HepG2 (cell line): ENCODE results near the gene CD99L2. TPM values are rescaled to one million over a fixed set of nuclear protein-coding genes. Genes with fewer than 3 reads are reported as not detected.

ENCODE experiments used
- AHR ChIP-seq: IDR thresholded peaks from 2 replicates; pipeline ENCODE4 v1.6.1; 2018; ENCODE audit warnings: missing genetic modification reagents, missing compliant biosample characterization
- ATF1 ChIP-seq: IDR thresholded peaks from 2 replicates; pipeline ENCODE4 v1.6.1; 2016; ENCODE audit warnings: mild to moderate bottlenecking, control low read depth
- BHLHE40 ChIP-seq: IDR thresholded peaks from 2 replicates; pipeline ENCODE4 v1.6.1; 2011; ENCODE audit warnings: low read length, improper control_type of control experiment
- ELF4 ChIP-seq: sonication (generic); formaldehyde crosslinking; IDR thresholded peaks from 2 replicates; pipeline ENCODE4 v1.5.0; 2020; ENCODE audit warnings: missing genetic modification reagents, mild to moderate bottlenecking, moderate library complexity, borderline replicate concordance
- FOSL1 ChIP-seq: sonication (generic); formaldehyde crosslinking; IDR thresholded peaks from 2 replicates; pipeline ENCODE4 v1.9.0; 2021; ENCODE audit warnings: missing genetic modification reagents, borderline replicate concordance
- FOXK1 ChIP-seq: sonication (generic); formaldehyde crosslinking; IDR thresholded peaks from 2 replicates; pipeline ENCODE4 v1.4.0; 2020; ENCODE audit warnings: low read depth, missing genetic modification reagents, borderline replicate concordance
- HHEX ChIP-seq: IDR thresholded peaks from 2 replicates; pipeline ENCODE4 v1.6.1; 2016; ENCODE audit warnings: control low read depth
- KDM2A ChIP-seq: sonication (generic); formaldehyde crosslinking; IDR thresholded peaks from 2 replicates; pipeline ENCODE4 v1.4.0; 2020; ENCODE audit warnings: low read depth, missing genetic modification reagents, borderline replicate concordance
- PCBP2 ChIP-seq: fragments of 200-400 bp; formaldehyde crosslinking; optimal IDR thresholded peaks from 2 replicates; pipeline ENCODE3; 2018; ENCODE audit warnings: low read length, low read depth; ENCODE audit not compliant: poor library complexity, severe bottlenecking
- SKI ChIP-seq: fragments of 450-650 bp; IDR thresholded peaks from one replicate; pipeline ENCODE4 v1.6.1; 2018; ENCODE audit warnings: mild to moderate bottlenecking; ENCODE audit not compliant: partially characterized antibody
- SMAD3 ChIP-seq: sonication (generic); formaldehyde crosslinking; IDR thresholded peaks from 2 replicates; pipeline ENCODE4 v1.4.0; 2020; ENCODE audit warnings: missing genetic modification reagents
- TCF7 ChIP-seq: sonication (generic); IDR thresholded peaks from 2 replicates; pipeline ENCODE4 v1.6.1; 2016; ENCODE audit warnings: antibody characterized with exemption, low read depth
- ZEB1 ChIP-seq: IDR thresholded peaks from 2 replicates; pipeline ENCODE4 v1.6.1; 2012; ENCODE audit warnings: mild to moderate bottlenecking, low read depth, inconsistent platforms; ENCODE audit not compliant: insufficient replicate concordance
- ZFP62 ChIP-seq: sonication (generic); formaldehyde crosslinking; IDR thresholded peaks from 2 replicates; pipeline ENCODE4 v1.4.0; 2020; ENCODE audit warnings: missing genetic modification reagents
- ZNF30 ChIP-seq: sonication (generic); formaldehyde crosslinking; IDR thresholded peaks from 2 replicates; pipeline ENCODE4 v1.5.0; 2020; ENCODE audit warnings: mild to moderate bottlenecking, missing genetic modification reagents
- ZNF569 ChIP-seq: sonication (generic); formaldehyde crosslinking; IDR thresholded peaks from 2 replicates; pipeline ENCODE4 v1.5.0; 2020; ENCODE audit warnings: mild to moderate bottlenecking, missing genetic modification reagents, moderate library complexity, borderline replicate concordance
- ZNF672 ChIP-seq: sonication (generic); formaldehyde crosslinking; IDR thresholded peaks from 2 replicates; pipeline ENCODE4 v1.8.1; 2022; ENCODE audit warnings: missing genetic modification reagents
- ZSCAN9 ChIP-seq: IDR thresholded peaks from 2 replicates; pipeline ENCODE4 v1.6.1; 2016; ENCODE audit warnings: borderline replicate concordance
- polyA plus RNA-seq, 8 experiments: library from polyadenylated mRNA; depleted of rRNA in 3 of 8; stranded (reverse) in 7 of 8; unstranded in 1 of 8; fragments of >200 nt; fragmentation: Illumina TruSeq in 4 of 8; extraction: Trizol in 4 of 8; gene quantifications; 2 replicates each; pipeline versions ENCODE4 v1.2.1 to v1.2.3, GENCODE V29; 2011 to 2016; ENCODE audit warnings: low read depth in 4 of 8, missing spikeins in 1 of 8, mixed read lengths in 1 of 8; ENCODE audit not compliant: insufficient read depth in 1 of 8
- total RNA-seq, 5 experiments: library from RNA; depleted of rRNA; stranded (reverse); fragments of >200 nt; fragmentation: Illumina TruSeq; extraction: Trizol; gene quantifications; 2 replicates each; pipeline ENCODE4 v1.2.3, GENCODE V29; 2016; ENCODE audit warnings: low read depth in 1 of 5
- TF ChIP-seq, protein P1 (sequence below): sonication (generic); formaldehyde crosslinking; IDR thresholded peaks from 2 replicates; pipeline ENCODE4 v1.8.1; 2023; ENCODE audit warnings: mild to moderate bottlenecking, missing genetic modification reagents, borderline replicate concordance
- TF ChIP-seq, protein P2 (sequence below): sonication (generic); formaldehyde crosslinking; IDR thresholded peaks from 2 replicates; pipeline ENCODE4 v1.5.0; 2020; ENCODE audit warnings: missing genetic modification reagents
- TF ChIP-seq, protein P3 (sequence below), 2 experiments: IDR thresholded peaks; 2 replicates each; pipeline ENCODE4 v1.6.1; 2011 to 2012; ENCODE audit warnings: low read length in 2 of 2, borderline replicate concordance in 1 of 2, low read depth in 1 of 2, mild to moderate bottlenecking in 1 of 2, moderate library complexity in 1 of 2
- TF ChIP-seq, protein P4 (sequence below): sonication (generic); formaldehyde crosslinking; IDR thresholded peaks from 2 replicates; pipeline ENCODE4 v1.4.0; 2020; ENCODE audit warnings: low read depth, missing genetic modification reagents
- TF ChIP-seq, protein P5 (sequence below): sonication (generic); formaldehyde crosslinking; IDR thresholded peaks from 2 replicates; pipeline ENCODE4 v1.4.0; 2020; ENCODE audit warnings: missing genetic modification reagents

CD99L2 gene
- total and polyA plus RNA-seq, 2 of the 13 experiments (the other 11 are each of a cell fraction or from before 2014, with no cell fraction given) = 6.9 to 7.6 TPM

DNA sequence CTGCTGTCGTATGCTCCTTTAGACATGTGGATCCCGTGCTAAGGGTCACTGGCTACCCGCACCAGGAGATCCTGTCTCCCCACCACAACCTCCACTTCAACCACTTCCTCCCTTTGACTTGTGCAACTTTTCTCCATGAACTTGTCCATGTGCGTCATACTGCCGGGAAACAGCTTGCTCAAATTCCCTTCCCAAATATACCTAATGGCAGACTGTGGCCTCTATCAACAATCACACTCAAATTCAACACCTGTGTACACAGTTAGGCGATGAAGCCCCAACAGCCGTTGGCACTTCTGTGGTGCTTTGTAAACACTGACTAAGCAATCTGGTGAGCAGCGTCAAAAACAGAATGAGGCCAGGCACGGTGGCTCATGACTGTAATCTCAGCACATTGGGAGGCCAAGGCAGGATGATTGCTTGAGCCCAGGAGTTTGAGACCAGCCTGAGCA is 49.5 kb downstream of the CD99L2 start (continued):
- TF ChIP-seq ATF1 (CRISPR knock-in tag) (no peak), SKI (peak; percentile 20), FOSL1 (peak; percentile 55), HHEX (CRISPR knock-in tag) (peak; percentile 98), ZSCAN9 (no peak), ZEB1 (no peak), TCF7 (peak; percentile 39; the same call in 1 of the 2 replicates), ZNF569 (no peak), ZNF30 (CRISPR knock-in tag) (no peak), PCBP2 (no peak), ELF4 (CRISPR knock-in tag) (no peak), SMAD3 (CRISPR knock-in tag) (0 out of 2 replicates have a peak, but pooled peaks have one; percentile 54), FOXK1 (peak; percentile 64; the same call in 1 of the 2 replicates), AHR (no peak), BHLHE40 (peak; percentile 91), ZNF672 (CRISPR knock-in tag) (no peak), KDM2A (CRISPR knock-in tag) (no peak), ZFP62 (no peak)
- TF ChIP-seq, protein P1, sequence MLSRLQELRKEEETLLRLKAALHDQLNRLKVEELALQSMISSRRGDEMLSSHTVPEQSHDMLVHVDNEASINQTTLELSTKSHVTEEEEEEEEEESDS (CRISPR knock-in tag) = no peak
- TF ChIP-seq, protein P2, sequence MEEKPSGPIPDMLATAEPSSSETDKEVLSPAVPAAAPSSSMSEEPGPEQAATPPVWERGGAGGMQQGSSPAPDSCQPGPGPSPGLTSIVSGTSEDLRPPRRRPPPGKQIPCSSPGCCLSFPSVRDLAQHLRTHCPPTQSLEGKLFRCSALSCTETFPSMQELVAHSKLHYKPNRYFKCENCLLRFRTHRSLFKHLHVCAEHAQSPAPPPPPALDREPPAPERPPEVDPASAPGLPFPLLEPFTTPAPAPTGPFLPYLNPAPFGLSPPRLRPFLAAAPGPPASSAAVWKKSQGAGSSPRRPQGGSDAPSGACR = no peak
- TF ChIP-seq, protein P3, sequence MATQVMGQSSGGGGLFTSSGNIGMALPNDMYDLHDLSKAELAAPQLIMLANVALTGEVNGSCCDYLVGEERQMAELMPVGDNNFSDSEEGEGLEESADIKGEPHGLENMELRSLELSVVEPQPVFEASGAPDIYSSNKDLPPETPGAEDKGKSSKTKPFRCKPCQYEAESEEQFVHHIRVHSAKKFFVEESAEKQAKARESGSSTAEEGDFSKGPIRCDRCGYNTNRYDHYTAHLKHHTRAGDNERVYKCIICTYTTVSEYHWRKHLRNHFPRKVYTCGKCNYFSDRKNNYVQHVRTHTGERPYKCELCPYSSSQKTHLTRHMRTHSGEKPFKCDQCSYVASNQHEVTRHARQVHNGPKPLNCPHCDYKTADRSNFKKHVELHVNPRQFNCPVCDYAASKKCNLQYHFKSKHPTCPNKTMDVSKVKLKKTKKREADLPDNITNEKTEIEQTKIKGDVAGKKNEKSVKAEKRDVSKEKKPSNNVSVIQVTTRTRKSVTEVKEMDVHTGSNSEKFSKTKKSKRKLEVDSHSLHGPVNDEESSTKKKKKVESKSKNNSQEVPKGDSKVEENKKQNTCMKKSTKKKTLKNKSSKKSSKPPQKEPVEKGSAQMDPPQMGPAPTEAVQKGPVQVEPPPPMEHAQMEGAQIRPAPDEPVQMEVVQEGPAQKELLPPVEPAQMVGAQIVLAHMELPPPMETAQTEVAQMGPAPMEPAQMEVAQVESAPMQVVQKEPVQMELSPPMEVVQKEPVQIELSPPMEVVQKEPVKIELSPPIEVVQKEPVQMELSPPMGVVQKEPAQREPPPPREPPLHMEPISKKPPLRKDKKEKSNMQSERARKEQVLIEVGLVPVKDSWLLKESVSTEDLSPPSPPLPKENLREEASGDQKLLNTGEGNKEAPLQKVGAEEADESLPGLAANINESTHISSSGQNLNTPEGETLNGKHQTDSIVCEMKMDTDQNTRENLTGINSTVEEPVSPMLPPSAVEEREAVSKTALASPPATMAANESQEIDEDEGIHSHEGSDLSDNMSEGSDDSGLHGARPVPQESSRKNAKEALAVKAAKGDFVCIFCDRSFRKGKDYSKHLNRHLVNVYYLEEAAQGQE (IDR thresholded peaks at IDR 0.05; ENCODE audit: borderline replicate concordance in 1 of 2, low read depth in 1 of 2, low read length in 2 of 2) = peak in 1 of 2 experiments; percentile 15; a peak in 1 of 4 replicates
- TF ChIP-seq, protein P4, sequence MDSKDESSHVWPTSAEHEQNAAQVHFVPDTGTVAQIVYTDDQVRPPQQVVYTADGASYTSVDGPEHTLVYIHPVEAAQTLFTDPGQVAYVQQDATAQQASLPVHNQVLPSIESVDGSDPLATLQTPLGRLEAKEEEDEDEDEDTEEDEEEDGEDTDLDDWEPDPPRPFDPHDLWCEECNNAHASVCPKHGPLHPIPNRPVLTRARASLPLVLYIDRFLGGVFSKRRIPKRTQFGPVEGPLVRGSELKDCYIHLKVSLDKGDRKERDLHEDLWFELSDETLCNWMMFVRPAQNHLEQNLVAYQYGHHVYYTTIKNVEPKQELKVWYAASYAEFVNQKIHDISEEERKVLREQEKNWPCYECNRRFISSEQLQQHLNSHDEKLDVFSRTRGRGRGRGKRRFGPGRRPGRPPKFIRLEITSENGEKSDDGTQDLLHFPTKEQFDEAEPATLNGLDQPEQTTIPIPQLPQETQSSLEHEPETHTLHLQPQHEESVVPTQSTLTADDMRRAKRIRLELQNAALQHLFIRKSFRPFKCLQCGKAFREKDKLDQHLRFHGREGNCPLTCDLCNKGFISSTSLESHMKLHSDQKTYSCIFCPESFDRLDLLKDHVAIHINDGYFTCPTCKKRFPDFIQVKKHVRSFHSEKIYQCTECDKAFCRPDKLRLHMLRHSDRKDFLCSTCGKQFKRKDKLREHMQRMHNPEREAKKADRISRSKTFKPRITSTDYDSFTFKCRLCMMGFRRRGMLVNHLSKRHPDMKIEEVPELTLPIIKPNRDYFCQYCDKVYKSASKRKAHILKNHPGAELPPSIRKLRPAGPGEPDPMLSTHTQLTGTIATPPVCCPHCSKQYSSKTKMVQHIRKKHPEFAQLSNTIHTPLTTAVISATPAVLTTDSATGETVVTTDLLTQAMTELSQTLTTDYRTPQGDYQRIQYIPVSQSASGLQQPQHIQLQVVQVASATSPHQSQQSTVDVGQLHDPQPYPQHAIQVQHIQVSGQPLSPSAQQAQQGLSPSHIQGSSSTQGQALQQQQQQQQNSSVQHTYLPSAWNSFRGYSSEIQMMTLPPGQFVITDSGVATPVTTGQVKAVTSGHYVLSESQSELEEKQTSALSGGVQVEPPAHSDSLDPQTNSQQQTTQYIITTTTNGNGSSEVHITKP (CRISPR knock-in tag) = no peak
- TF ChIP-seq, protein P5, sequence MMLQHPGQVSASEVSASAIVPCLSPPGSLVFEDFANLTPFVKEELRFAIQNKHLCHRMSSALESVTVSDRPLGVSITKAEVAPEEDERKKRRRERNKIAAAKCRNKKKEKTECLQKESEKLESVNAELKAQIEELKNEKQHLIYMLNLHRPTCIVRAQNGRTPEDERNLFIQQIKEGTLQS (CRISPR knock-in tag) = no peak
